GM19043 (cell line): ENCODE results near the gene PLEKHH2.
"Not testable (repeated sequence)": the region's sequence is repeated elsewhere in the genome, so short reads cannot be mapped to it uniquely, and the experiment has no call there.

ENCODE experiments used
- ATAC-seq: cut with Tn5 transposase; IDR thresholded peaks from one replicate; pipeline ENCODE4 v1.9.1; 2021; ENCODE audit warnings: low read depth; ENCODE audit not compliant: unreplicated experiment

Gene PLEKHH2

DNA sequence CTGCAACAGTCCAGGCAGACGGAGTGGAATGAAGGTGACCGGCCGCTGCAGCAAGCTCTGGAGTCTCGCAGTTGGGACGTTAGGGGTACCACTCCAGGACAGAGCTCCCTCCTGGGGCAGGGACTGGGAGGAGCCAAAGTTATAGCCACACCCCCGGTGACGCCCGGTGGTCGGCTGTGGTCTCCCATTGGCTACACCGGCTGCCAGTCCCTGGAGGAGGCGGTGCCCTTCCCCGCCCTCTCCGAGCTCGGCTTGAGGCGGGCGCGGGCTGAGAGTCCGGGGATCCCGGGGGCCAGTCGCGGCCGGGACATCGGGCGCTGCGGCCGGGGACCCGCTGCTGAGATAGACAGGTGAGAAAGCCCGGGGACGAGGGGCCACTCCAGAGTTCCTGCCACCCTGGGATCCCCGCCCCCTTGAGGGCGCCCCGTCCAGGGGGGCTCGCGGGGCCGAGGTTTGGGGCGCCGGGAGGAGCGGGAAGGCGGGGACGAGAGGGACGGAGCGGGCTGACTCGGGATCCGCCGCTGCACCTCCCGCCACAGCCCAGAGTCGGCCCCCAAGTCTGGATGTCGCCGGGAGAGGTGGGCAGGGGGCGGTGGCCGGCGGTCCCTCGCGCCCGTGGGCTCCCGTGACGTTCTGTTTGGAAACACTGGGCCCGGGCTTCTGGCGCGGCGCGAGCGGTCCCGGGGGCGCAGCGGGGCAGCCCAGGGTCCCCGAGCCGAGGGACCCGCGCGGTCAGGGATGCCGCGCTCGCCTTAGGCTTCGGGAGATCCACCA is at the start of gene PLEKHH2:
PLEKHH2 (plus strand) TSS at position 231 of the 774 bp plus-strand sequence. CDS start 7,414 bp downstream, outside the sequence.
- peak; percentile 100 for ATAC-seq

DNA sequence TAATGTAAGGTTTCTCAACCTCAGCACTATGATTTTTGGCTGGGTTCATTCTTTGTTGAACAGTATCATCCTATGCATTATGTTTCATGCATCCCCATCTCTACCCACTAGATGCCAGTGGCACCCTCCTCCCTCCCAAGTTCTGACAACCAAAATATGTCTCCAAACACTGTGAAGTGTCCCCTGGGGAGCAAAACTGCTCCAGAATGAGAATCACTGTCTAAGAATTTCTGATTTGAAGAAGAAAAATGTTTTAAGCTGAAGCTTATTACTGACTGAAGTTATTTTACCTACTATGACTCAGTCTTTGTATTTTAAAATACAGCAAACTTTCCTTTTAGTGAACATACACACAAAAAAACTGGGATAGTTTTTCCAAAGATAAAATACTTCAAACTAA is 44.6 kb upstream of the PLEKHH2 start:
- ATAC-seq: no peak

DNA sequence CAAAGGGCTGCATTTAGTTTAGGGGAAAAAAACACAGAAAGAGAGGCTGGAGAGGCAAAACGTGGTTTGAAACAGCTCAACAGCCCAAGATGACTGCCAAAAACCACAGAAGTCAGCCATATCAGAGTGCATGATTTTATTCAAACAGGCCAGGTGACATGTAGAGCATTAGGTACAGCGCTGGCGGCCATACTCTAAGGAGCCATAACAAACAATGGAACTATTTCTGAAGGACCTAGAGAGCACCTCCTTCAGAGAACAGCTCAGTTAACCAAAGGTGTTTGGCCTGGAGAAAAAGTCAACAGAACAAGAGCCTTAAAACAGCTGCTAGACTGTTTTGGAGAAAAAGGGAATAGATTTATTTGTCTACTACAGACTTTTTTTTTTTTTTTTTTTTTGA is 43.8 kb upstream of the PLEKHH2 start:
- ATAC-seq: no peak

DNA sequence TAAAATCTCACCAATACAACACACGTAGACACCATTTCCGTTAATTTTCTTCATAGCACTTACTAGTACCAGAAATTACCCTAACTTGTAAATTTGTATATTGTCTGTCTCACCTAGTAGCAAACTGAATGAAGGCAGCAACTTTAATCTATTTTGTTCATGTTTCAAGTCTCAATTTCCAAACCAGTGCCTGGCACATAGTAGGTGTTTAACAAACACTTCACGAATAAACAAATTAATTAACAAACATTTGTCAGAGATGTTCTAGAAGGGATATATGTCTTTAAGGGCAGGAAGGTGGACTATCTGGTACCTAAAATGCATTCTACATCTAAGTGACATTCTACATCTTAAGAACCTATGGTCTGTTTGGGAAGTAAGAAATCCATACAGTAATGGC is 42.2 kb upstream of the PLEKHH2 start:
- ATAC-seq: no peak

DNA sequence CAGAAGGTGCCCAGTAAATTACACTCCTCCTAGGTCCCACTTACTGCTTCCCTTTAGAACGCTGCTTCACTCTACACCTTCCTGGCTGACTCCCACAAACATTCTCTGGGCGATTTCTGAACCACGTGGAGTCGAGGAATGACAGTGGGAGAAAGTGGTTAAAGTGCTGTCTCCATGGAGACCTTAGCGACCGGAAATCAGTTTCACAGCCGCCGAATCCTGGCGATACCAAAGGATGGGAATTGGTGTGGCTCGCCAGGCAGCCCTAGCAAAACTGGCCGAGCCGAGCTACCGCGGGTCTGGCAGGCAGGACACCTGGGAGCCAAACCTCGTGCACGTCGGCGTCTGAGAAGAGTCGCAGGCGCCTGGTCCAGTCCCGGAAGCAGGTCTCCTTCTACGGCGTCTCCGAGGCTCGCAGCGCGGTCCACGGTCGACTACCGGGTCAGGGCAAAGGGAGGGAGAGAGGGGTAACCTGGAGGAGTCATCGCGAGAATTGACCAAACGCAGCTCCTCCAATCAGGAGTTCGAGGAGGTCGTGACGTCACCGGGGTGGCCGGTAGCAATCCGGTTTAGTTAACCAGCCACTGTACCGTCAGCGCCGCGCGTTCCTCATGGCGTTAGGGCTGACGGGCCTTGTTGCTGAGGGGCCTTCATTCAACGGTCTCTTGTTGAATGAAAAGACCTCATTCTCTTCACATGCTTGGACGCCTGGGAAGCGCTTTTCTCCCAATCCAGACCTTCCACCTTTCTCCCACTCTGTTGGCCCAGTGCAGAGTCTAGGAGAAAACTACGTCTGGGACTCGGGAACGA is 41.3 kb upstream of the PLEKHH2 start, which contains the start of gene THADA:
THADA (minus strand) TSS at position 436 of the 810 bp plus-strand sequence. CDS start 3,646 bp downstream, outside the sequence.
- ATAC-seq: peak; percentile 96

DNA sequence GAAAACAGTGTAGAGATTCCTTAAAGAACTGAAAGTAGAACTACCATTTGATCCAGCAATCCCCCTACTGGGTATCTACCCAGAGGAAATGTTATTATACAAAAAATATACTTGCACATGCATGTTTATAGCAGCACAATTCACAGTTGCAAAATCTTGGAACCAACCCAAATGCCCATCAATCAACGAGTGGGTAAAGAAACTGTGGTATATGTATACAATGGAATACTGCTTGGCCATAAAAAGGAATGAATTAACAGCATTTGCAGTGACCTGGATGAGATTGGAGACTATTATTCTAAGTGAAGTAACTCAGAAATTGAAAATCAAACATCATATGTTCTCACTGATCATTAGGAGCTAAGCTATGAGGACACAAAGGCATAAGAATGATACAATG is 36.5 kb upstream of the PLEKHH2 start:
- not testable (repeated sequence) for ATAC-seq

DNA sequence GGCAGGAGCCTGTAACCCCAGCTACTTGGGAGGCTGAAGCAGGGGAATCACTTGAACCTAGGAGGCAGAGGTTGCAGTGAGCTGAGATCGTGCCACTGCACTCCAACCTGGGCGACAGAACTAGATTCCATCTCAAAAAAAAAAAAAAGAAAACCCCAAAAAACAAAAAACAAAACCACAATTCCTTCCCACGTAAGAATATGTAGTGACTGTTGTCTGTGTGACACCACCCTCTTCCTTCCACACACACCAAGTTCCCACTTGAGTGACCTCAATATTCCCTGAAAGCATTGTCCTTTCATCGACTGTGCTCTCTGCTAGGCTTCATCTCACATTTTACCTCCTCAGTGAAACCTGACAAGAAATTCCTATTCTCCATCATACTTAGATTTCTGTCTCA is 32.4 kb upstream of the PLEKHH2 start:
- ATAC-seq: no peak

DNA sequence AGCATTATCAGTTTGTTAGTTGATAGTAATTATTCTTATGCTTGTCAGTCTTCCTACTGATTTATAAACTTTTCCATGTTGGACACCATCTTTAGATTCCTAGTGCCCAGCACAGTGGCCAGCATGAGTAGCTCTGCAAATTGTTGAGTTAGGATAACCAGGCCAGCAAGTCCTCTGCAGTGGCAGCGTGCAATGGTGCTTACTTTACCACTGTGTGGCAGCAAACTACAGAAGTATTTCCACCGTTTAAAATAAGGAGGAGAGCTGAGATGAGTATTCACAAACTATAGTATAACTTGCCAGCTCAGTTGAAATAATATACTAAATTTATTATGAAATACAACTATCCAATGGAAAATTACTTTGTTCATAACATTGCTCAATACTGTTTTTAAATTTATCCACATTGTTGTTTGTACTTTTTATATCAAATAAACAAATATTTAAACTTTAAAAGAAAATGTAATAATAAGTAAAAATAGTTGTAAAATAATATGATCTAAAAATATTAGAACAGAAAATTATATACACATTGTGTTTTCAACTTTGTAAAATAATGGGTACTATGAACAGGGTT is 31.9 kb upstream of the PLEKHH2 start:
- no peak for ATAC-seq

DNA sequence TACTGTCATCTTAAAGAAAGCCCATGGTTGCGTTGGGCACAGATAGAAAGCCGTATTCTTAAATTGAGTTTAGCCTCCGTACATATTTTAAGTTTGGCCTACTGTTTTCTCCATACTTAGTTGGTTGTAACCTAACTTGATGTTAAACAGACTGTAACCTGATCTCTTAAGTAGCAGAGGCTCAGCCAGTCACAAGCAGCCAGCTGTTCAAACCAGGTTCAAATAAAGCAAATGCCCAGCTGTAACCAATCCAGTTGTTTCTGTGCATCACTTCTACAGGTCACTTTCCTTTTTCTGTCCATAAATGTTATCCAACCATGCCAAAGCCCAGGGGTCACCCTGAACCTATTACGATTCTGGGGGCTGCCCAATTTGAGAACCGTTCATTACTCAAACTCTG is 31.2 kb upstream of the PLEKHH2 start:
- ATAC-seq: no peak

DNA sequence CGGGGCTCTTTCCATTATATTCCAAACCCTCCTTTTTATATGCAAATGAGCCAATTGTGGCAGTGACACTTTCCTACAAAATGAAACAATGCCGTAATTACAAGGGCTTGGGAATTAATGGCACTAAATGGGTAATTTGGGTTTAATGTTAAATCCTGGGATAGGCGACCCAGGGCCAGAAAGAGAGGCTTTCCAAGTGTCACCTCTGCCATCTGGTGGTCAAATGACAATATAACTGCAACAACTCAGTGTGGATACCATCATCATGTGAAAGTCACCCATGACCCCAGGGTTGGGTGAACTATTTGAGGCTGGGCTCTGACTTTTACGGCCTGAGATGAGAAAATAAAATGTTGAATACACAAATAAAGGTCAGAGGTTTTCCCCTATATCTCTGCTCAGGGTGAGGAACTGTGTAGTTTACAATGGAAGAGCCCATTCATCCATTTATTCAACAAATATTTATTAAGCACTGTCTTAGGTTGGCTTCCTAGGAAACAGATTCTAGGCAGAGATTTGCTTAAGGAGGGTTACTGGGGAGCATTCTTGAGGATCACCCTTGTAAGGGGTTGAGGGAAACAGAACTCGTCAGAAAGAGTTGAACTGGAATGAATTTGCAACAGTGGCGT is 27.7 kb upstream of the PLEKHH2 start:
- no peak for ATAC-seq

DNA sequence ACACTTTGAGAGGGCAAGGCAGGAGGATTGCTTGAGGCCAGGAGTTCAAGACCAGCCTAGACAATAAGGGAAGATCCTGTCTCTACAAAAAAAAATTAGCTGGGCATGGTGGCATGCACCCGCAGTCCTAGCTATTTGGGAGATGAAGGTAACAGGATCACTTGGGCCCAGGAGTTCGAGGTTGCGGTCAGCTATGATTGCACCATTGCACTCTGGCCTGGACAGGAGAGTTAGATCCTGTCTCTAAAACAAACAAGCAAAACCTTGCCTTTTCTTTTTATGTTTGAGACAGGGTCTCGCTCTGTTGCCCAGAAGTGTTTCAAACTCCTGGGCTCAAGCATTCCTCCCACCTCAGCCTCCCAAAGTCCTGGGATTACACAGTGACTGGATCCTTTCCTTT is 26.7 kb upstream of the PLEKHH2 start:
- ATAC-seq: no peak

DNA sequence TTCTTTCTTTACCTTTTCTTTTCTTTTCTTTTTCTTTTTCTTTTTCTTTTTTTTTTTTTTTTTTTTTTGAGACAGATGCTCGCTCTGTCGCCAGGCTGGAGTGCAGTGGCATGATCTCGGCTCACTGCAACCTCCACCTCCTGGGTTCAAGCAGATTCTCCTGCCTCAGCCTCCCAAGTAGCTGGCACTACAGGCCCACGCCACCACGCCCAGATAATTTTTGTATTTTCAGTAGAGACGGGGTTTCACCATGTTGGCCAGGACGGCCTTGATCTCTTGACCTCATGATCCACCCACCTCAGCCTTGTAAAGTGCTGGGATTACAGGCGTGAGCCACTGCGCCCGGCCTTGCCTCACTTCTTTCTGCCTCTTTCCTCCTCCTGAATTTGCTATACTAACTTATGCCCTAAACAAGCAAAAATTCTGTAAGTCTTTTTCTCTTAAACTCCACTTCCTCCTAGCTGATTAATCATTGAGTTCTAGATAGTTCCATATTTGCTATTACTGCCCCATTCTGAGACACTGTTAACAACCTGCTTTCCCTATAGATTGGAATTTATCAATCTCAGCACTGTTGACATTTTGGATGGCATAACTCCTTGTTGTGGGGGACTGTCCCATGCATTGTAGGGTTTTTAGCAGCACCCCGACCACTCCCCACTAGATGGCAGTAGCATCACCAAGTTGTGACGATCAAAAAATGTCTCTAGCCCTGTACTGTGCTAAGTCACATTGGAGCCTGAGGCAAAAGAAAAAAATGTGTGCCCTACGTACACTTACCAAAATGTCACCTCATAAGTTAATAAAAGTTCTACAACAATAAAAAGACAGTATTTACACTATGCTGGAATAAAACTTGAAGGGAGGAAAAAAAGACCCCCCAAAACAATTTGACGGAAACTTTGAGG is 24.8 kb upstream of the PLEKHH2 start:
- no peak for ATAC-seq

DNA sequence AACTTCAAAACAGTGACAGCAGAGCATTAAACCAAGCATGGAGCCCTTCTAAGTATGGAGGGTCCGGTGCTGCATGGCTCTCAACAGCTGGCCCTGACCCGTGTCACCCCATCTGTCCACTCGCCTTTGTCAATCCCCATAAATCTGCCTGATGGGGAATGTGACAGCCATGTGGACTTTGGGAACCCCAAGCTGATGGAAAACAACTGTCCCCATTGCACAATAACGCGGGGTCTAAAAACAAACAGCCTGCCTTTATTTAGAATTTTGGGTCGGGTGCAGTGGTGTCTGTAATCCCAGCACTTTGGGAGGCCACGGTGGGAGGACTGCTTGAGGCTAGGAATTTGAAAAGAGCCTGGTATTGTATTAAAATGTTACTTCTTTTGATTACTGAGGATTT is 24.1 kb upstream of the PLEKHH2 start:
- no peak for ATAC-seq

DNA sequence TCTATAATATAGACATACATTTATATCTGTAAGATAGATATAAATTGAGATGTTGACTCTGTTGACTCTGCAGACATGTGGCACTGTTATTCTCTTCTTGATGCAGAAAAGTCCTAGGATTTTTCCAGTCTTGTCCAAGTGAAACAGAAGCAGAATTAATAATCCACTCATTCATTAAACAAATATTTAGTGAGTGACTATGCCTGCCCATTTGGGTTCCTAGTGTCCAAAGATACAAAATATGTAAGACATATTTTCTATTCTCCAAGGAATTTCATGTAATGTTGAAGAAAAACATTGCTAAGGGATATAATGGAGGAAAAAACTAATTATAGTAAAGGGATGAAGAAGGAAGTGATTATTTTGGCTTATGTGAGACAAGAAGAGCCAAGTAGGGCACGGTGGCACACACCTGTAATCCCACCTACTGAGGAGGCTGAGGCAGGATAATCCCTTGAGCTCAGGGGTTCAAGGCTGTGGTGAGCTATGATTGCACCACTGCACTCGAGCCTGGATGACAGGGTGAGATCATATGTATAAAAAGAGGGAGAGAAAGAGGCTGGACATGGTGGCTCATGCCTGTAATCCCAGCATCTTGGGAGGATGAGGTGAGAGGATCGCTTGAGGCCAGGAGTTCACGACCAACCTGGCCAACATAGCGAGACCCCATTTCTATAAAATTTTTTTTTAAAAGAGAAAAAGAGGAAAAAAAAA is 19.9 kb upstream of the PLEKHH2 start:
- no peak for ATAC-seq

DNA sequence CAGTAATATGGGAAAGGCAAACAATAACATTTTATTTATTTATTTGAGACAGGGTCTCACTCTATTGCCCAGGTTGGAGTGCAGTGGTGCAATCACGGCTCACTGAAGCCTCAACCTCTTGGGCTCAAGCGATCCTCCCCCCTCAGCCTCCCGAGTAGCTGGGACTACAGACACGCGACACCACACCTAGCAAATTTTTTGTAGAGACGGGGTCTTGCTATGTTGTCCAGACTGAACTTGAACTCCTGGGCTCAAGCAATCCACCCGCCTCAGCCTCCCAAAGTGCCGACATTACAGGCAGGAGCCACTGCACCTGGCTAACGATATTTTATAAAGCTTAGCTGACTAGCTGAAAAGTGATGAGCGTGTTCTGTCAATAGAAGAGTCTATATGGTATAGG is 17.5 kb upstream of the PLEKHH2 start:
- ATAC-seq: no peak

DNA sequence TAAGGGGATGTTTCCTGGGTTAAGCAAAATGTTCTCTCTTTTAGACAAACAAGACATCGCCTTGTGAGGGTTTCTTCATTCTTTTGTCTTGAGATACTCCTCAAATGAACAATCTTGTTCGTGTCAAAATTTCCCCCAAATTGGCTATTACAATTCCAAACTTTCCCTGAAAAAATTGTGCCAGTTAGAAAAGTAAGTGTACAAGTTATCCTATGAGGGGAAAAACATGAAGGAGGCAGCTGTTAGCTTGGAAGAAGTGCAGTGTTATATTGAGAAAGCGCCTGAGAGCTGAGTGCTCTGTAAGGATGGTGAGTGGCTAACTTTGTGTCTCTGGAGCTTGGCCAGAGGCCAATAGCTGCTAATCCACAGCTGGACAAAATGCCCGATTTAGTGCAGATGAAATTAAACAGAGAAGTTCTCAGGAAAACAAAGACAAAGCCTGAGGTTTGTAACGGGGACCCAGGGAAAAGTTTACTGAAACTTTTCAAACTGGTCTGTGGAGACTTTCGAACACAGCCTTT is 14.1 kb upstream of the PLEKHH2 start:
- ATAC-seq: no peak

DNA sequence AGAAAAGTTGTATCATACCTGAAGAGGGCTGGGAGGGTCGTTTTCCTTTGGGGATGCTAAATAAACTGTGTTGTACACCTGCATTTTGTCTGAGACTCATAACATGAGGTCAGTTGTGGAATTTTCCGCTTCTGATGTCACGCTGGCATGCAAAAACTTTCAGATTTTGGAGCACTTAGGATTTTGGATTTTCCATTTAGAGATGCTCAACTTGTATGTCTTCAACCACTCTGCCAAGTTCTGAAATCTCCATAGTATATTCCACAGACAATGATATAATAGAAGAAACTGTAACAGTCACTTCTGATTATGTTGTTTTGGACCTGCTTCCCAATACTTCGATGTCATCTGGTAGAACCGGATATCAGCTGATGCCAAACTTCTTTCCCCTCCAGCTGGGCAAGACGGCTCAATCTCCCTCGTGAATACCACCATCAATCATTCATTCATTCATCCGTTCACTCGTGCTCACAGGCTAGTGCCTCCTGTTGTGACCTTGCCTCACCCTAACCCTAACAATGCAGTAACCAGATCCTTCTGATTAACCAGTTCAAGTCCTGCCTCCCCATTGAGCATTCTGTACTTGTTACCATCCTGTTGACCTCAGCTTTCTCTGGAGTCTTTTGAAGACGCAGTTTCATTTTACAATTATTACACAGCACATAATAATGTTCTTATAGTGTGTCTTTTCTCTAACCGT is 5.3 kb upstream of the PLEKHH2 start:
- no peak for ATAC-seq

DNA sequence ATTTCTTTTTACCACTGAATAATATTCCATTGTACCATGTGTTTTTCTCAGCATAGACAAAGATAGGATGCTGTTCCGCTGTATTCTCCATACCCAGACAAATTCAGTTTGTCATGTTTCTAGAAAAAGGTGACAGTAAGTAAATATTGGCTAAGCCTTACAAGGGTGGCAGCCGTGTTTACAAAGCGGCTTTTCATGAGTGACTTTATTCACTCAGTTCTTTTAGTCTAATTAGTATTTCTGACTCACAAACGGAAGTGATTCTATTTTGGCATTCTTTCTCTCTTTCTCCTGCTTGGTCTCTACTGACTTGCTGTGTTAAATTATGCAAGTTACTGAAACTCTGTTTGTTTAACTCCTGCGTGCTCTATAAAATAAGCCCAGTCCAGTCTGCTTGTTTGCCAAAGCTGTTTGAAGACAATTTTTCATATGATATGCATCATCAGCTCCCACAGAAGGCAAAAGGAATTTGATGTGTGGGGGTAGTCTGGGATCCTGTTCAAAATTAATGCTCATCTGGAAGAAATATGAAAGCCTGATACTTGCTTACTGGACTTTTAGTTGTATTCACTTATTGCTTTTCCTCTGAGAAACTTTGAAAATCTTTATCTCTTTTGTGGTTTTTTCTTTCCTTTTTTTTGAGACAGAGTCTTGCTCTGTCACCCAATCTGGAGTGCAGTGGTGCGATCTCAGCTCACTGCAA is 2.3 kb upstream of the PLEKHH2 start:
- no peak for ATAC-seq
